Endodermal cell (in vitro differentiated cells): ENCODE results near the gene EFCAB14. TPM values are rescaled to one million over a fixed set of nuclear protein-coding genes. Genes with fewer than 3 reads are reported as not detected.

Experiments used
- DNase-seq: peaks from one replicate; pipeline ENCODE4 v3.0.0-alpha.2; 2017
- H3K27ac ChIP-seq: 2 replicates; pipeline ENCODE4 v1.5.1; 2013; ENCODE audit warnings: mild to moderate bottlenecking, low read depth, low read length, moderate library complexity
- H3K27me3 ChIP-seq: 2 replicates; pipeline ENCODE4 v1.6.1; 2013; ENCODE audit warnings: mild to moderate bottlenecking, low read length, moderate library complexity; ENCODE audit not compliant: insufficient read depth, control insufficient read depth, poor library complexity, severe bottlenecking
- H3K36me3 ChIP-seq: 2 replicates; pipeline ENCODE4 v1.7.0; 2013; ENCODE audit warnings: mild to moderate bottlenecking, low read length, moderate library complexity; ENCODE audit not compliant: control insufficient read depth, insufficient read depth
- H3K4me1 ChIP-seq: one replicate; pipeline ENCODE4 v1.7.0; 2013; ENCODE audit warnings: low read length; ENCODE audit not compliant: control insufficient read depth, insufficient read depth
- H3K4me3 ChIP-seq: 2 replicates; pipeline ENCODE4 v1.5.1; 2013; ENCODE audit warnings: mild to moderate bottlenecking, low read length, moderate library complexity
- H3K9ac ChIP-seq: 2 replicates; pipeline ENCODE4 v1.6.1; 2013; ENCODE audit warnings: mild to moderate bottlenecking, low read length, moderate library complexity; ENCODE audit not compliant: poor library complexity, severe bottlenecking; ENCODE audit errors: extremely low read depth
- H3K9me3 ChIP-seq: 2 replicates; pipeline ENCODE4 v1.6.1; 2013; ENCODE audit warnings: mild to moderate bottlenecking, low read length, moderate library complexity; ENCODE audit not compliant: control insufficient read depth
- H3K27ac Mint-ChIP-seq: 2 replicates; pipeline ENCODE4 v1.8.0; 2020; ENCODE audit warnings: mixed read lengths
- H3K27me3 Mint-ChIP-seq: 2 replicates; pipeline ENCODE4 v1.8.0; 2021; ENCODE audit warnings: mild to moderate bottlenecking, mixed read lengths; ENCODE audit not compliant: insufficient read depth
- H3K36me3 Mint-ChIP-seq: 2 replicates; pipeline ENCODE4 v1.8.0; 2020; ENCODE audit warnings: low read depth, mixed read lengths
- H3K4me1 Mint-ChIP-seq: 2 replicates; pipeline ENCODE4 v1.8.0; 2020; ENCODE audit warnings: mixed read lengths
- H3K4me3 Mint-ChIP-seq: 2 replicates; pipeline ENCODE4 v1.8.0; 2020; ENCODE audit warnings: mild to moderate bottlenecking, moderate library complexity, mixed read lengths
- H3K9me3 Mint-ChIP-seq: 2 replicates; pipeline ENCODE4 v1.8.0; 2020; ENCODE audit warnings: mild to moderate bottlenecking, mixed read lengths
- CTCF ChIP-seq: fragments of 200-600 bp; sonication (generic); conservative IDR thresholded peaks from 2 replicates; pipeline ENCODE4 v1.5.0; 2021; ENCODE audit warnings: antibody characterized with exemption, mild to moderate bottlenecking
- WGBS, 2 experiments: methylation state at CpG; one replicate each; pipeline versions ENCODE4 v1.1.5 to v1.1.7; 2013; ENCODE audit warnings: missing lambda C conversion rate in 2 of 2, mixed read lengths in 1 of 2; ENCODE audit not compliant: insufficient coverage in 1 of 2, insufficient read length in 1 of 2; 5-methylcytosine and 5-hydroxymethylcytosine counted together
- total RNA-seq, 2 donors: library from RNA; stranded (reverse); fragmentation: NEBNext Ultra II Directional in 1 of 2; extraction: Animal tissue kit (Norgen Biotek cat#: 25700) in 1 of 2; gene quantifications; 2 replicates in 1 of 2; 3 replicates in 1 of 2; pipeline ENCODE4 v1.2.1, GENCODE V29; 2021

Gene EFCAB14
- total RNA-seq, 2 donors from 2014 or later: 82.7 to 83.4 TPM

- peak overlapping the region; percentile 88 for H3K27ac Mint-ChIP-seq
Measured at GRCh38 chr1:46689356-46689755, 29.6 kb downstream of the EFCAB14 start.

GRCh38 chr1:46687921-46688509 lies 30.9 kb downstream of the EFCAB14 start:
- Histone ChIP-seq H3K9me3 (no peaks in the 10 kb centered on the region), H3K4me1 (peaks cover 44% of the 10 kb centered on the region), H3K36me3 (peaks cover 83% of the 10 kb centered on the region), H3K27me3 (no peaks in the 10 kb centered on the region), H3K9ac (peak overlapping the region; percentile 26), H3K27ac (peak overlapping the region; percentile 1), H3K4me3 (peak overlapping the region; percentile 2)
- TF ChIP-seq CTCF: peak; percentile 34
- 82 to 91% methylated on average over 2 to 9 of the region's 9 CpGs for WGBS, 2 experiments
- Mint-ChIP-seq H3K4me3 (no peak overlapping the region), H3K27me3 (no peaks in the 10 kb centered on the region), H3K4me1 (peaks cover 70% of the 10 kb centered on the region), H3K36me3 (peaks cover 59% of the 10 kb centered on the region), H3K9me3 (no peaks in the 10 kb centered on the region), H3K27ac (peak overlapping the region; percentile 91)
- DNase-seq: peak; percentile 54

More at GRCh38 chr1:46689356-46689755, 29.6 kb downstream of the EFCAB14 start:
- H3K27me3 Mint-ChIP-seq: no peaks in the 10 kb centered on the region
- DNase-seq: peak; percentile 80
- H3K4me3 Mint-ChIP-seq: peak overlapping the region; percentile 5
- Histone ChIP-seq H3K36me3 (peaks cover 70% of the 10 kb centered on the region), H3K4me1 (peaks cover 46% of the 10 kb centered on the region), H3K9me3 (no peaks in the 10 kb centered on the region), H3K4me3 (peak overlapping the region; percentile 59), H3K9ac (peak overlapping the region; percentile 44), H3K27ac (peak overlapping the region; percentile 69), H3K27me3 (no peaks in the 10 kb centered on the region)
- no peak for TF ChIP-seq CTCF
- H3K4me1 Mint-ChIP-seq: peaks cover 82% of the 10 kb centered on the region
- H3K36me3 Mint-ChIP-seq: peaks cover 49% of the 10 kb centered on the region
- no peaks in the 10 kb centered on the region for H3K9me3 Mint-ChIP-seq
- WGBS, 2 experiments: 11% methylated on average over 2 of the region's 2 CpGs; no CpG with 5 or more reads in 1 of the 2 experiments

- peaks cover 36% of the 10 kb centered on the region for H3K4me1 ChIP-seq
- no peak overlapping the region for H3K4me3 Mint-ChIP-seq
- no peak overlapping the region for H3K9ac ChIP-seq
- no peaks in the 10 kb centered on the region for H3K9me3 ChIP-seq
- peaks cover 65% of the 10 kb centered on the region for H3K4me1 Mint-ChIP-seq
- H3K27me3 Mint-ChIP-seq: no peaks in the 10 kb centered on the region
- H3K36me3 Mint-ChIP-seq: peaks cover 64% of the 10 kb centered on the region
- peak overlapping the region; percentile 3 for H3K4me3 ChIP-seq
- no peak overlapping the region for H3K27ac Mint-ChIP-seq
- no peaks in the 10 kb centered on the region for H3K9me3 Mint-ChIP-seq
- peaks cover 88% of the 10 kb centered on the region for H3K36me3 ChIP-seq
- TF ChIP-seq CTCF: no peak
- no peaks in the 10 kb centered on the region for H3K27me3 ChIP-seq
- DNase-seq: no peak
- WGBS, 2 experiments: 94% methylated on average over 2 of the region's 2 CpGs; no CpG with 5 or more reads in 1 of the 2 experiments
- H3K27ac ChIP-seq: no peak overlapping the region
Measured at GRCh38 chr1:46687093-46687659, 31.7 kb downstream of the EFCAB14 start.
